ENCODE results near the gene C1orf198. TPM values are rescaled to one million over a fixed set of nuclear protein-coding genes. Genes with fewer than 3 reads are reported as not detected.

C1orf198 gene
- total RNA-seq, 1 donor from 2014 or later = 55.7 TPM

- DNase-seq = no peak
Observed at GRCh38 chr1:230828421-230828820, 39.9 kb downstream of the C1orf198 start.

DNA sequence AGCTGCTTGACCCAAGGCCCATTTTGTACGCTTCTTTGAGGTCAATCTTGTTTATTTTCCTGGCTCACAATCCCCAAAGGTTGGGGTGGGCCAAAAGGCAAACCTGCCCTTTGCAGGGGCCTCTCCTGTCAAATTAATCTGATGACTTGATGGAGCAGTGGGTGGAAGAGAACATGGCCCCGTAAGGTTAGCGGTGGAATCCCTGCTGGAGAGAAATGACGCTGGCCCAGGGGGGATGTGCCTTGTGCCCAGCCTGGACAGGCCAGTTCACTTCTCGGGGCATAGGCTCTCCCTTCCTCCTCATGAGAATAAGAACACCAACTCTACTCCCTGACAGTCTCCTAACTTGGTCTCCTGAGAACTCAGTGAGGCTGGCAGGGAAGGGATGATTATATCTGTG, 40.5 kb downstream of the C1orf198 start:
- no peak for DNase-seq

- peak; percentile 28 for DNase-seq
Observed at GRCh38 chr1:230827081-230827681, 41.1 kb downstream of the C1orf198 start.

DNA sequence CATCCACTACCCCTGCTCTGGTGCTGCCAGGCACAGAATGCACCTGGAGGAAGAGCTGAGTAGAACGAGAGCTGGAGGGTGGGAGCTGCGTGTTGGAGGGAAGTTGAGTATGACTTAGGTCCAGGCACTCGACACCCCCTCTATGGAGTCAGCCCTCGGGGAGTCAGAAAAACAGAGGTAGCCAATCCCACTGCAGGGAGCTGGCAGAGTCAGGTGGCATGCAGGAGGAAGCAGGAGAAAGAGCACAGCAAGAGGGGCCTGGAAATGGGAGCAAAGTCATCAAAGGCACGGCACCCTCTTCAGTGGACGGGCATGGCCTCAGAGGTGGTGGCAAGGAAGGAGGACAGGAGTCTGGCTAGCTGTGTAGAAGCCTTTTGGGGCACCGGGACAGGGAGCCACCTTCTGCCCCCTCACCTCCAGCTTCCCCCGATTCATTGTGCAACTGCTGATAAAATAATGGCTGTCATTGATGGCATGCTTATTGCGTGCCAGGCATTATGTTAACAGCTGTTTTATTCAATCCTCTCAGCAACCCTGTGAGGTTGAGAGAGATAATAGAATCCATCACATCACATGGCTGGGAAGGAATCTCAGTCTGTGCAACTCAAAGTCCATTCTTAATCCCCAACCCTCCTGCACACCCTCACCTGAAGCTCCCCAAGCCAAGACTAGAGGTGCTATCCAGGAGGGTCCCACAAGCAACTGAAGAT, 42.0 kb downstream of the C1orf198 start:
- DNase-seq = peak; percentile 20

DNA sequence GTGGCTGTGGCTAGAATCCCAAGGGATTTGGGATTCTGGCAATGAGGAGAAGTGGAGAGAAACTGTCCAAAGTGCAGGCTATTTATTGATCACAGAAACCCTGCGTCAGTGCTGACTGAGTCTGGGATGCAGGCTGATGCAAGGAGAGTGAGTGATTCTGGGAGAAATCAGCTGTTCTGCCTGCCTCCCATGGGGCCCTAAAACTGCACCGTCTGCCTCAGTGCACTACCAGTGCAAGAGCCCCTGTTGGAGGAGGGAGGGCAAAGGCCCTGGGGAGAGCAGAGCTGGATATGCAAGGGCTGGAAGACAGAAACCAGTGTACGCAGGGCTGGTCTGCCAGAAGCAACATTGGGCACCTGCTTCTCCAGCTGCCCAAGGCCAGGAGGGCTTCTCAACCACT, 42.6 kb downstream of the C1orf198 start:
- peak; percentile 66 for DNase-seq

GRCh38 chr1:230824919-230825721, 43.2 kb downstream of the C1orf198 start:
- peak; percentile 66 for DNase-seq

DNA sequence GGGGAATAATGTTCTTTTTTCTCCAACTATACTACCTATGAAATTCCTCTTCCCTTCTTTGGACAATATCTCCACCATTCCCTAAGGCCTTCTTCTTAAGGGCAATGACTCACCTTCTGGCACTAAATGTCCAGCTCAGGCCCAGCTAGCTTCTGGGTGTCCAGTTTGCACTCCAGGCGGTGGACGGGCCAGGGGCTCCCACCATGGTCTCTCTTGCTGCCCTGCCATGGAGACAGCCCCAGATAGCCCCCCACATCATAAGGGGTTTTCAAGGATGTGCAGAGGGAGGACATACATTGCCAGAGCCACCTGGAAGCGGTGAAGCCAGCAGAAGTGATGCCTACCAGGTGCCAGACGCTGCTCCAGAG, 43.8 kb downstream of the C1orf198 start:
- no peak for DNase-seq

- DNase-seq = peak; percentile 83
Observed at GRCh38 chr1:230823931-230824381, 44.4 kb downstream of the C1orf198 start.

DNA sequence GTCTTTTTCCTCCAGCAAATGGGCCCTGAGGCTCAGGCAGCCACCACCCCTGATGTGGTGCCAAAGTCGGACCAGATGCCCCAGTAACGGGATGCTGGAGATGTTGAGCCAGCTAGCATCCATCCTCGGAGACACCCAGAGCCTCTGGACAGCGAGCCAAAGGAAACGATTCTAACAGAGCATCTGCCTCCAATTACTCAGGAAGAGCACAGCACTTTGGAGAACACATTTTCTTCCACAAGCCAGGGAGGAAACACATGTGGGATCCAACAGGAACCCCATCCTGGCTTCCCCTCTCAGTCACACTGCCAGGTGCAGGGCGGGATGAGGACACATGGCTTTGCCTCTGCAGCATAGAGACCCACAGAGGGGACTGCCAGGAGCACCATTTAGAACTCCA, 44.9 kb downstream of the C1orf198 start:
- DNase-seq = peak; percentile 91

GRCh38 chr1:230822092-230822581, 46.2 kb downstream of the C1orf198 start:
- DNase-seq = peak; percentile 96

DNA sequence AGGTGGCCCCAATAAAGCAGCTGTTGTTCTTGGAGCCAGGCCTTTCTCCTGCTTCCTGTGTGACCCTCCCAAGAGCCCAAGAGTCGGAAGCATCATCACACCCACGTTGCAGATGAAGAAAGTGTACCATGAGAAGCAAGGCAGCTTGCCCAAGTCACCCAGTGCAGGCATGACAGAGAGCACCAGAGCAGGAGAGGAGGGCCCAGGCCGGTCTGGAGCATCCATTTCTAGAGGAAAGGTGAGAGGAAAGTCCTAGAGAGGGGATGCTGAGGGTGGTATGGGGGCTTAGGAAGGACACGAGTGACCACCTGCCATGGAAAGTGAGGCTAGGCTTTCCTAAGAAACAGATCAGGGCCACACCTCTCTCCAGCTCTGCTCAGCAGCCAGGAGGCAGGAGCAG, 47.0 kb downstream of the C1orf198 start:
- no peak for DNase-seq

- no peak for DNase-seq
Observed at GRCh38 chr1:230820568-230820967, 47.8 kb downstream of the C1orf198 start.

GRCh38 chr1:230819976-230820375, 48.3 kb downstream of the C1orf198 start:
- DNase-seq = no peak

DNA sequence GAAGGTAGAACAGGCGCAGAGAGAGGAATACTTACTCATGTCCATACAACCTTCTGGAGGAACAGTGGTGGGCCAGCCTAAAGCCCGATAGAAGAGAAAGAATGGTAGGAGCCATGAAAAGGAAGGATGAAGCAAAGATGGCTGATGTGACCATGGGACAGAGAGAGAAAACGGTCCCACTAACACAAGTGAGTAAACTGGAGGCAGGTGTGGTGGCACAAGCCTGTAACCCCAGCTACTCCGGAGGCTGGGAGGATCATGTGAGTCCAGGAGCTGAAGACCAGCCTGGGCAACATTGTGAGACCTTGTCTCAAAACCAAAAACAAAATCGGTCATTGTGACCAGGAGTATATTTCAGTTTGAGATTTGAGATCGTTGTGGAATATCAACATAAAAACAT, 49.4 kb downstream of the C1orf198 start:
- no peak for DNase-seq

GRCh38 chr1:230818367-230818766, 50.0 kb downstream of the C1orf198 start:
- DNase-seq = peak; percentile 92

GRCh38 chr1:230816018-230816417, 52.3 kb downstream of the C1orf198 start:
- DNase-seq = no peak

- peak; percentile 10 for DNase-seq
Observed at GRCh38 chr1:230814949-230815692, 53.2 kb downstream of the C1orf198 start.

- DNase-seq = no peak
Observed at GRCh38 chr1:230812568-230812967, 55.8 kb downstream of the C1orf198 start.

GRCh38 chr1:230809256-230809990, 58.9 kb downstream of the C1orf198 start:
- DNase-seq = no peak

- DNase-seq = peak; percentile 94
Observed at GRCh38 chr1:230808281-230808872, 59.9 kb downstream of the C1orf198 start.

Data from skin of body (tissue), 2 donors.